WTC11 (cell line): ENCODE results near the gene CST5. TPM values are rescaled to one million over a fixed set of nuclear protein-coding genes. Genes with fewer than 3 reads are reported as not detected.
"Not testable (repeated sequence)": the region's sequence is repeated elsewhere in the genome, so short reads cannot be mapped to it uniquely, and the experiment has no call there.

Experiments used
- ATAC-seq: fragments of 200-7000 bp; cut with Tn5 transposase; 2 replicates; pipeline ENCODE4 v1.10.0; 2021; ENCODE audit warnings: mild to moderate bottlenecking, moderate library complexity
- CTCF ChIA-PET: fragments of 300-600 bp; sonication (Branson Sonifier 250); formaldehyde crosslinking; loops from one replicate; lab custom pipeline; 2021; ENCODE audit warnings: antibody characterized with exemption; lab: Charles Lee
- POLR2A ChIA-PET: fragments of 350-600 bp; sonication (Branson Sonifier 250); formaldehyde crosslinking; loops from one replicate; lab custom pipeline; 2021; ENCODE audit warnings: antibody characterized with exemption; lab: Charles Lee
- DNase-seq: peaks from one replicate; pipeline ENCODE4 v3.0.0; 2021; ENCODE audit warnings: low spot score
- H3K27ac Mint-ChIP-seq: 2 replicates; pipeline ENCODE4 v1.8.0; 2021; ENCODE audit warnings: mixed read lengths
- H3K27me3 Mint-ChIP-seq: 2 replicates; pipeline ENCODE4 v1.8.0; 2021; ENCODE audit warnings: low read depth, mild to moderate bottlenecking, moderate library complexity, mixed read lengths
- H3K36me3 Mint-ChIP-seq: 2 replicates; pipeline ENCODE4 v1.8.0; 2021; ENCODE audit warnings: mixed read lengths
- H3K4me1 Mint-ChIP-seq: 2 replicates; pipeline ENCODE4 v1.8.0; 2022; ENCODE audit warnings: mixed read lengths
- H3K4me3 Mint-ChIP-seq: 2 replicates; pipeline ENCODE4 v1.8.0; 2021; ENCODE audit warnings: mild to moderate bottlenecking, moderate library complexity, mixed read lengths
- H3K9me3 Mint-ChIP-seq: 2 replicates; pipeline ENCODE4 v1.8.0; 2021; ENCODE audit warnings: mixed read lengths
- CREB1 ChIP-seq: sonication (generic); formaldehyde crosslinking; IDR thresholded peaks from 2 replicates; pipeline ENCODE4 v1.8.0; 2023; ENCODE audit warnings: mild to moderate bottlenecking, missing genetic modification reagents
- ESRRA ChIP-seq: sonication (generic); formaldehyde crosslinking; IDR thresholded peaks from 2 replicates; pipeline ENCODE4 v1.8.1; 2022; ENCODE audit warnings: mild to moderate bottlenecking, missing genetic modification reagents, borderline replicate concordance
- FOXK1 ChIP-seq: sonication (generic); formaldehyde crosslinking; IDR thresholded peaks from 2 replicates; pipeline ENCODE4 v1.8.0; 2022; ENCODE audit warnings: mild to moderate bottlenecking, moderate library complexity, missing genetic modification reagents
- MAX ChIP-seq: sonication (generic); formaldehyde crosslinking; IDR thresholded peaks from 2 replicates; pipeline ENCODE4 v1.8.0; 2022; ENCODE audit warnings: mild to moderate bottlenecking, missing genetic modification reagents
- NFATC4 ChIP-seq: fragments of 250-450 bp; sonication (Bioruptor Pico); IDR thresholded peaks from 2 replicates; pipeline ENCODE4 v1.9.0; 2021; ENCODE audit warnings: mild to moderate bottlenecking
- NR1H2 ChIP-seq: sonication (generic); formaldehyde crosslinking; IDR thresholded peaks from 2 replicates; pipeline ENCODE4 v1.9.0; 2021; ENCODE audit warnings: mild to moderate bottlenecking, moderate library complexity, missing genetic modification reagents
- OVOL2 ChIP-seq: fragments of 250-450 bp; sonication (Bioruptor Pico); IDR thresholded peaks from 2 replicates; pipeline ENCODE4 v1.9.0; 2021; ENCODE audit warnings: mild to moderate bottlenecking, borderline replicate concordance
- TEAD1 ChIP-seq: sonication (generic); formaldehyde crosslinking; IDR thresholded peaks from 2 replicates; pipeline ENCODE4 v1.8.0; 2022; ENCODE audit warnings: mild to moderate bottlenecking, missing genetic modification reagents
- TEAD4 ChIP-seq: sonication (generic); formaldehyde crosslinking; IDR thresholded peaks from 2 replicates; pipeline ENCODE4 v1.8.0; 2022; ENCODE audit warnings: mild to moderate bottlenecking, missing genetic modification reagents
- USF2 ChIP-seq: sonication (generic); formaldehyde crosslinking; IDR thresholded peaks from 2 replicates; pipeline ENCODE4 v1.8.1; 2023; ENCODE audit warnings: mild to moderate bottlenecking, missing genetic modification reagents, moderate library complexity
- ZNF317 ChIP-seq: sonication (generic); formaldehyde crosslinking; IDR thresholded peaks from 2 replicates; pipeline ENCODE4 v1.8.1; 2023; ENCODE audit warnings: low read depth, mild to moderate bottlenecking, moderate library complexity, missing genetic modification reagents, borderline replicate concordance
- ZNF416 ChIP-seq: fragments of 250-450 bp; sonication (Bioruptor Pico); IDR thresholded peaks from 2 replicates; pipeline ENCODE4 v1.9.0; 2021; ENCODE audit warnings: mild to moderate bottlenecking, inconsistent platforms
- total RNA-seq: library from RNA; stranded (reverse); gene quantifications from 3 replicates; pipeline ENCODE4 v1.2.3, GENCODE V29; 2021
- TF ChIP-seq, protein P1 (sequence below): sonication (generic); formaldehyde crosslinking; IDR thresholded peaks from 2 replicates; pipeline ENCODE4 v1.8.0; 2022; ENCODE audit warnings: mild to moderate bottlenecking, missing genetic modification reagents
- TF ChIP-seq, protein P2 (sequence below): sonication (generic); formaldehyde crosslinking; IDR thresholded peaks from 2 replicates; pipeline ENCODE4 v1.8.0; 2022; ENCODE audit warnings: mild to moderate bottlenecking, missing genetic modification reagents
- TF ChIP-seq, protein P3 (sequence below): sonication (generic); formaldehyde crosslinking; conservative IDR thresholded peaks from 2 replicates; pipeline ENCODE4 v1.8.1; 2022; ENCODE audit warnings: mild to moderate bottlenecking, missing genetic modification reagents
- TF ChIP-seq, protein P4 (sequence below): sonication (generic); formaldehyde crosslinking; IDR thresholded peaks from 2 replicates; pipeline ENCODE4 v1.8.1; 2022; ENCODE audit warnings: mild to moderate bottlenecking, moderate library complexity, missing genetic modification reagents
- TF ChIP-seq, protein P5 (sequence below): sonication (generic); formaldehyde crosslinking; IDR thresholded peaks from 2 replicates; pipeline ENCODE4 v1.8.1; 2023; ENCODE audit warnings: mild to moderate bottlenecking, missing genetic modification reagents, moderate library complexity

The CST5 gene
- total RNA-seq, 1 experiment from 2014 or later: not detected

- ATAC-seq: peak; percentile 81
- TF ChIP-seq, protein P1, sequence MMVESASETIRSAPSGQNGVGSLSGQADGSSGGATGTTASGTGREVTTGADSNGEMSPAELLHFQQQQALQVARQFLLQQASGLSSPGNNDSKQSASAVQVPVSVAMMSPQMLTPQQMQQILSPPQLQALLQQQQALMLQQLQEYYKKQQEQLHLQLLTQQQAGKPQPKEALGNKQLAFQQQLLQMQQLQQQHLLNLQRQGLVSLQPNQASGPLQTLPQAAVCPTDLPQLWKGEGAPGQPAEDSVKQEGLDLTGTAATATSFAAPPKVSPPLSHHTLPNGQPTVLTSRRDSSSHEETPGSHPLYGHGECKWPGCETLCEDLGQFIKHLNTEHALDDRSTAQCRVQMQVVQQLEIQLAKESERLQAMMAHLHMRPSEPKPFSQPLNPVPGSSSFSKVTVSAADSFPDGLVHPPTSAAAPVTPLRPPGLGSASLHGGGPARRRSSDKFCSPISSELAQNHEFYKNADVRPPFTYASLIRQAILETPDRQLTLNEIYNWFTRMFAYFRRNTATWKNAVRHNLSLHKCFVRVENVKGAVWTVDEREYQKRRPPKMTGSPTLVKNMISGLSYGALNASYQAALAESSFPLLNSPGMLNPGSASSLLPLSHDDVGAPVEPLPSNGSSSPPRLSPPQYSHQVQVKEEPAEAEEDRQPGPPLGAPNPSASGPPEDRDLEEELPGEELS (CRISPR knock-in tag): peak; percentile 58; the same call in 1 of the 2 replicates
- peak; percentile 78 for TF ChIP-seq MAX
- TF ChIP-seq, protein P2, sequence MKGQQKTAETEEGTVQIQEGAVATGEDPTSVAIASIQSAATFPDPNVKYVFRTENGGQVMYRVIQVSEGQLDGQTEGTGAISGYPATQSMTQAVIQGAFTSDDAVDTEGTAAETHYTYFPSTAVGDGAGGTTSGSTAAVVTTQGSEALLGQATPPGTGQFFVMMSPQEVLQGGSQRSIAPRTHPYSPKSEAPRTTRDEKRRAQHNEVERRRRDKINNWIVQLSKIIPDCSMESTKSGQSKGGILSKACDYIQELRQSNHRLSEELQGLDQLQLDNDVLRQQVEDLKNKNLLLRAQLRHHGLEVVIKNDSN (CRISPR knock-in tag): 0 out of 2 replicates have a peak, but pooled peaks have one; percentile 18
- TF ChIP-seq, protein P3, sequence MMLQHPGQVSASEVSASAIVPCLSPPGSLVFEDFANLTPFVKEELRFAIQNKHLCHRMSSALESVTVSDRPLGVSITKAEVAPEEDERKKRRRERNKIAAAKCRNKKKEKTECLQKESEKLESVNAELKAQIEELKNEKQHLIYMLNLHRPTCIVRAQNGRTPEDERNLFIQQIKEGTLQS (CRISPR knock-in tag): no peak
- 0 out of 2 replicates have a peak, but pooled peaks have one; percentile 50 for TF ChIP-seq TEAD1
- no peak for TF ChIP-seq CREB1
- TF ChIP-seq TEAD4: no peak
- TF ChIP-seq, protein P4, sequence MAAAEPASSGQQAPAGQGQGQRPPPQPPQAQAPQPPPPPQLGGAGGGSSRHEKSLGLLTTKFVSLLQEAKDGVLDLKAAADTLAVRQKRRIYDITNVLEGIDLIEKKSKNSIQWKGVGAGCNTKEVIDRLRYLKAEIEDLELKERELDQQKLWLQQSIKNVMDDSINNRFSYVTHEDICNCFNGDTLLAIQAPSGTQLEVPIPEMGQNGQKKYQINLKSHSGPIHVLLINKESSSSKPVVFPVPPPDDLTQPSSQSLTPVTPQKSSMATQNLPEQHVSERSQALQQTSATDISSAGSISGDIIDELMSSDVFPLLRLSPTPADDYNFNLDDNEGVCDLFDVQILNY (CRISPR knock-in tag): no peak
- no peak for TF ChIP-seq FOXK1 (CRISPR knock-in tag)
- no peak for TF ChIP-seq OVOL2 (CRISPR knock-in tag)
- TF ChIP-seq, protein P5, sequence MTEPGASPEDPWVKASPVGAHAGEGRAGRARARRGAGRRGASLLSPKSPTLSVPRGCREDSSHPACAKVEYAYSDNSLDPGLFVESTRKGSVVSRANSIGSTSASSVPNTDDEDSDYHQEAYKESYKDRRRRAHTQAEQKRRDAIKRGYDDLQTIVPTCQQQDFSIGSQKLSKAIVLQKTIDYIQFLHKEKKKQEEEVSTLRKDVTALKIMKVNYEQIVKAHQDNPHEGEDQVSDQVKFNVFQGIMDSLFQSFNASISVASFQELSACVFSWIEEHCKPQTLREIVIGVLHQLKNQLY (CRISPR knock-in tag): no peak
- TF ChIP-seq ZNF317 (CRISPR knock-in tag): no peak
- peak; percentile 30; the same call in 1 of the 2 replicates for TF ChIP-seq USF2
- no peak for TF ChIP-seq ESRRA (CRISPR knock-in tag)
- no peak for TF ChIP-seq NFATC4 (CRISPR knock-in tag)
- no peak for TF ChIP-seq NR1H2
- TF ChIP-seq ZNF416 (CRISPR knock-in tag): no peak
- H3K27me3 Mint-ChIP-seq: peaks cover 4% of the 10 kb centered on the region
- no peak overlapping the region for H3K4me3 Mint-ChIP-seq
- peak; percentile 34 for DNase-seq
- peaks cover 12% of the 10 kb centered on the region for H3K9me3 Mint-ChIP-seq
- CTCF ChIA-PET: no interaction called here
- 0 out of 2 replicates have a peak overlapping the region, but pooled peaks have one; percentile 25 for H3K27ac Mint-ChIP-seq
- POLR2A ChIA-PET: no interaction called here
- H3K36me3 Mint-ChIP-seq: peaks cover 5% of the 10 kb centered on the region; the same call in 1 of the 2 replicates
- peaks cover 59% of the 10 kb centered on the region for H3K4me1 Mint-ChIP-seq
These were observed 12.3 kb downstream of the CST5 start for GRCh38 chr20:23867152-23867776.

DNA sequence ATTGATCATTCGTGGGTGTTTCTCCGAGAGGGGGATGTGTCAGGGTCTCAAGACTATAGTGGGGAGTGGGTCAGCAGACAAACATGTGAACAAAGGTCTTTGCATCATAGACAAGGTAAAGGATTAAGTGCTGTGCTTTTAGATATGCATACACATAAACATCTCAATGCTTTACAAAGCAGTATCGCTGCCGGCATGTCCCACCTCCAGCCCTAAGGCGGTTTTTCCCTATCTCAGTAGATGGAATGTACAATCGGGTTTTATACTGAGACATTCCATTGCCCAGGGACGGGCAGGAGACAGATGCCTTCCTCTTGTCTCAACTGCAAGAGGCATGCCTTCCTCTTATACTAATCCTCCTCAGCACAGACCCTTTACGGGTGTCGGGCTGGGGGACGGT is 18.8 kb downstream of the CST5 start:
- POLR2A ChIA-PET, H3K9me3 Mint-ChIP-seq, DNase-seq, H3K27ac Mint-ChIP-seq, CTCF ChIA-PET, ATAC-seq, H3K4me3 Mint-ChIP-seq, H3K27me3 Mint-ChIP-seq, H3K36me3 Mint-ChIP-seq: not testable (repeated sequence)
- peaks cover 38% of the 10 kb centered on the region for H3K4me1 Mint-ChIP-seq
